GM12801 (cell line): ENCODE data around the gene MAP4K2.

ENCODE experiments used
- TF ChIP-seq, protein P1 (sequence below): IDR thresholded peaks from one replicate; pipeline ENCODE4 v1.5.1; 2011; ENCODE audit warnings: control low read depth; ENCODE audit not compliant: insufficient read length; ENCODE audit errors: extremely low read depth

MAP4K2 gene

DNA sequence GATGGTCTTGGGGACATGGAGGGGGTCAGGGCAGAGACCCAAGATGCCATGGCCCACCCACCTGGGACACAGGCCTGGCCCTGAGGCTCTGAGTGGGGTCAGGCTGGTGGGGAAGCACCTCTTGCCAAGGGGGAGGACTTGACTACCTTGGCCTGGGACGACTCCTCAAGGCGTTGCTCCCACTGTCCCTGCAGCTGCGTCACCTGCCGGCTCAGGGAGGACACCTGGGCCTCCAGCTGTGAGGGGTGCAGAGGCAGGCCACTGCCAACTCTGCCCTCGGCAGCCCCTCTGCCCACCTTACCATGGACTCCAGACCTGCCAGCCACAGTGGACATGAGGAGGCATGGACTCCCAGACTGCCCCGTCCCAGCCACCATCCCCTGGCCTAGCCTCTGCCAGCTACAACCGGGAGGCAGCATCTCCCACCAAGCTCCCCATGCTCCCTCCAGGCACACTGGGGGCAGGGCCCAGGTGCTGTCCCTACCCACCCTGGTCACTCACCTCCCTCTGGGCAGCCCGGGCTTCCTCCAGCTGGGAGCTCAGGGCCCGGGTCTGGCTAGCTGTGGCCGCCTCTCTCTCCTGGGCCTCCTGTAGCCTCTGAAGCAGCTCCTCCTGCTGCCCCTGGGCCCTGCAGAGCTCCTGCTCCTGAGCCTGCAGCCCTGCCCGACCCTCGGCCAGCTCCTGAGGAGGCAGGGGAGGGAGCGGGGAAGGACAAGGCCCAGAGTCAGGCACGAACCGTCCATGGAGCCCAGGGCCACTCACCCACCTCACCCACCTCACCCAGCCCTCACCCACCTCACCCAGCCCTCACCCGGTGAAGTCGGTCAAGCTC lies 32.8 kb upstream of the MAP4K2 start:
- TF ChIP-seq, protein P1, sequence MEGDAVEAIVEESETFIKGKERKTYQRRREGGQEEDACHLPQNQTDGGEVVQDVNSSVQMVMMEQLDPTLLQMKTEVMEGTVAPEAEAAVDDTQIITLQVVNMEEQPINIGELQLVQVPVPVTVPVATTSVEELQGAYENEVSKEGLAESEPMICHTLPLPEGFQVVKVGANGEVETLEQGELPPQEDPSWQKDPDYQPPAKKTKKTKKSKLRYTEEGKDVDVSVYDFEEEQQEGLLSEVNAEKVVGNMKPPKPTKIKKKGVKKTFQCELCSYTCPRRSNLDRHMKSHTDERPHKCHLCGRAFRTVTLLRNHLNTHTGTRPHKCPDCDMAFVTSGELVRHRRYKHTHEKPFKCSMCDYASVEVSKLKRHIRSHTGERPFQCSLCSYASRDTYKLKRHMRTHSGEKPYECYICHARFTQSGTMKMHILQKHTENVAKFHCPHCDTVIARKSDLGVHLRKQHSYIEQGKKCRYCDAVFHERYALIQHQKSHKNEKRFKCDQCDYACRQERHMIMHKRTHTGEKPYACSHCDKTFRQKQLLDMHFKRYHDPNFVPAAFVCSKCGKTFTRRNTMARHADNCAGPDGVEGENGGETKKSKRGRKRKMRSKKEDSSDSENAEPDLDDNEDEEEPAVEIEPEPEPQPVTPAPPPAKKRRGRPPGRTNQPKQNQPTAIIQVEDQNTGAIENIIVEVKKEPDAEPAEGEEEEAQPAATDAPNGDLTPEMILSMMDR, result no peak

DNA sequence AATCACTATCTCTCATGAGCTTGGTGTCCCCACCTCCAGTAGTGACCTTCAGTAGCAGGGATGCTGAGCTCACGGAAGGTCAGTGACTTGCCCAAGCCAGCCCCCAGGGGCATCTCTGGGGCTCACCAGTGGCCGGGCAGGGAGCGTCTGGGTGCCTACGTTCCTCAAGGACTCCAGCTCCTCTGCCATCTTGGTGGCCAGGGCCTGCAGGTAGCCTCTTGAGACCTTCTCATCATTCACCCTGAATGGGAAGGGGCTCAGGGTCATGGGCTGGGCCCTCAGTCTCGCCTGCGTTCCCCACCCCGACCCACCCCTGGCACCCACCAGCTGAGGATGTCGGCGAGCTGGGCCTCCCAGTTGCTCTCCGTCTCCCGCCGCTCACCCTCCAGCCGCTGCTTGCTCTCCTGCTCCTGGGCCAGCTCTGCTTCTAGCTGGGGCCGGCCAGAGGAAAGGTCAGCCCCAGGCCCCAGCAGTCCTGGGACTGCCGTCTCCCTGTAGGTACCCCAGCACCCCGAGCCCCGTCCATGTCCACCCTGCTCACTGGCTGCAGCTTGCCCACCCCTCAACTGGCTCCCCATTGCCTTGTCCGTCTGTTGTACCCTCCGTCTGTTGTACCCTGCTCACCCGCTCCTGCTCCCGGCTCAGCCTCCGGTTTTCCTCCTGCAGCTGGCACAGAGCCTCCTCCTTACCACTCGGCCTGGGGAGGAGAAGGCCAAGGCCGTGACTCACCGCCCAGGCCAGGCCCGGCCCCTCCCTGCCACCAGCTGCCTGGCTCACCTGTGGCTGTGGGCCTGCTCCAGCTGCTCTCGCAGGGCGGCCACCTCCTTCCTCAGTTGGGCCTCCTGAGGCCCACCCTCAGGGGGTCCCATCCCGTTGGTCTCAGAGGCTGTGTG lies 32.0 kb upstream of the MAP4K2 start:
- TF ChIP-seq, protein P1, result no peak

DNA sequence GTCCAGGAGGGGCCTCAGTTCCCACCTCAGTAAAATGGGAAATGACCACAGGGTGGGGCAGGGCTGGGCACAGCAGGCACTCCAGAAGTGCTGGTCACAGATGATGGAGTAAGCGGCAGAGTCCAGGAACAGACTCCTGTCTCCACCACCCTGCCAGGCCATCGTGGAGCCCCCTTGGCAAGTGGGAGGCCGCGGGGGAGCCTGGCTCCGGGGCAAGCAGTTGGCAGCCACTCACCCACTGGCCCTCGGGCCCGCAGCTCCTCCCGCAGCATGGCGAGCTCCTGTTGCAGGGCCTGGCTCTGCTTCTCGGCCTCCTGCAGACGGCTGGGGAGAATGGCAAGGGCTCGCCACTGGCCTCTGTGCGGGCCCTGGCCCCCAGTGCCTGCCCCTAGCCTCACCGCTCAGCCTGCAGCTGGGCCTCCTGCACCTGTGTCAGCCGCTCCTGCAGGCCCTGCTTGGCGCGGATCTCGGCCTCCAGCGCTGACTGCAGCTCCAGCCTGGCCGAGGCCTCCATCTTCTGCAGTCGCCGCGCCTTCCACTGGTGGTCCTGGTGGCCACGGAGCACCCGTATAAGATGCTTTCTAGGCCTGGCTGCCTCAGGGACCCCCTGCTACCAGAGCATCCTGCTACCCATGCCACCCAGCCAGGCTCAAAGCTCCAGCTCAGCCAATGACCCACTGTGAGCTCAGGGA lies 31.2 kb upstream of the MAP4K2 start:
- TF ChIP-seq, protein P1, result no peak

DNA sequence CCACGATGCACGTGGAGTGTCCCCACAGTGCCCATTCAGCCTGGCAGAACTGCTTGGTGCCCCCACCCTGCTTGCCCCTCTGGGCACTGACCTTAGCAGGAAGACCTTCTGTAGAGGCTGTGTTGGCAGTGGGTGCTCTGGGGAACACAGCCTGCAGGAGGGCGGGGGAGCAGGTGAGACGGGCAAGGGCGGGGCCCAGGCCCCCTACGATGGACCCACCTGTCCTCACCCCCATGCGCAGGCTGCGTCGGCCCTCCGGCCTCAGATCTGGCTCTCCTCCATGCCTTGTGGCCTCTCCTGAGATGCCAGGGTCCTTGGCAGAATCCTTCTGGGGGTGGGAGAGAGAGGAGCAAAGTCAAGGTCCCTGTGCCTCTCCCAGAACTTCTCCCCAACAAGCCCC lies 30.5 kb upstream of the MAP4K2 start:
- TF ChIP-seq, protein P1, result no peak

DNA sequence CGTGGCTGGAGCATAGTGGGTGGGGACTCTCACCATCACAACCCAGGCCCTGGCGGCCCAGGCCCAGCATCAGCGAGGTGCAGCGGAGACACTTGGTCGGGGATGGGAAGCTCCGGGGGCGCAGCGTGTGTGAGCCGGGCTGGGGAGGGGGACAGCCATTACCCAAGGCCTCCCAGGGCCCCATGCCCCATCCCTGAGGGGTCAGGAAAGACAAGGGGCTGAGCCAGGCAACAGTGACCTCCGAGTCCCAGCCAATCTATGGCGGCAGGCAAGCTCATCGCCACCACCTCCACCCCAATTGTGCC lies 30.1 kb upstream of the MAP4K2 start:
- TF ChIP-seq, protein P1, result no peak

DNA sequence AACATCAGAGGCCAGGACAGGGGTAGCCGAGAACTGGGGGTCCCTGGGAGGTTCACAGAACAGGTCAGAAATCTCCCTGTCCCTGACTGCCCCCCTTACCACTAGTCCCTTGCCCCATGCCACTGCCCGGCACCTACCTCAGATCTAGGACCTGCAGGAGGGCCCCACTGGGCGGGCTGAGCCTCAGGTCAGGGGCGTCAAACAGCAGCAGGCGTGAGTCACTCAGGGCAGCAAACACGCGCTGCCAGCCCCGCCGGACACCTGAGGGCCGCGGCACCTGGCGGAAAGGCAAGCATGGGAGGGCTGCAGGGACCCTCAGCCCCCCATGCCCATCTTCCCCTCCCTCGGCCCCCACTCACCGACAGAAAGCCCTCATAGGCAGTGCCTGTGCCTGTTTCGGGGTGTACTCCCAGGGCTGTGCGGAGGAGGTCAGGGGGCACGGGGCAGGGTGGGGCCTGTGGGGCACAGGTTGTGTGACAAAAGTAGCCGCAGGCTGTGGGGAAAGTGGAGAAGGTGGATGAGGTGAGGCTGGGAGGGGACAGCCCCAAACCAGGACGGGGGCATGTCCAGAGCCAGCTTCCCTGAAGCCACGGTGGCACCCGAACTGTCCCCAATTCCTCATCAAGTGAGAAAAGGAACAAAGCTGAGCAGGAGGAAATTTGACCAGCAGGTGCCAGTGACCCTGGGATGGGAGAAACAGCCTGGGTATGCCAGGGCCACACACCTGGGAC lies 29.6 kb upstream of the MAP4K2 start:
- TF ChIP-seq, protein P1, result no peak
